IMR-90 (cell line): ENCODE results near the gene SRPK2. TPM values are rescaled to one million over a fixed set of nuclear protein-coding genes. Genes with fewer than 3 reads are reported as not detected.

ENCODE experiments used
- ATAC-seq: fragments of 200-7000 bp; cut with Tn5 transposase; 2 replicates; pipeline ENCODE4 v1.9.1; 2020; ENCODE audit warnings: low read depth, mild to moderate bottlenecking, moderate library complexity
- BruUV-seq: library from RNA; stranded (reverse); fragments of 400-500 nt; replicated peaks from 2 replicates; lab custom pipeline; 2021; lab: Mats Ljungman, UMichigan
- CTCF ChIA-PET: fragments of 300-600 bp; formaldehyde crosslinking; extraction: SDS; loops from one replicate; lab custom pipeline; 2021; ENCODE audit warnings: antibody characterized with exemption; lab: Yijun Ruan, JAX
- POLR2A ChIA-PET: fragments of 300-600 bp; sonication (Branson Sonifier 250); formaldehyde crosslinking; loops from one replicate; lab custom pipeline; 2022; ENCODE audit warnings: antibody characterized with exemption; ENCODE audit not compliant: unreplicated experiment; lab: Charles Lee
- DNase-seq: peaks from one replicate; pipeline ENCODE4 v3.0.0; 2013
- H2AFZ ChIP-seq: replicated peaks from 2 replicates; pipeline ENCODE3; 2013; ENCODE audit warnings: low read length, mild to moderate bottlenecking; ENCODE audit not compliant: poor library complexity
- H2AK5ac ChIP-seq: 2 replicates; pipeline ENCODE4 v1.6.1; 2013; ENCODE audit warnings: low read depth, low read length, inconsistent platforms
- H2AK9ac ChIP-seq: replicated peaks from 2 replicates; pipeline ENCODE3; 2013; ENCODE audit warnings: mild to moderate bottlenecking, low read depth, low read length, moderate library complexity; ENCODE audit not compliant: poor library complexity
- H2BK120ac ChIP-seq: 2 replicates; pipeline ENCODE4 v1.6.1; 2013; ENCODE audit warnings: low read depth, low read length, inconsistent platforms
- H2BK15ac ChIP-seq: 3 replicates; pipeline ENCODE4 v1.6.1; 2013; ENCODE audit warnings: low read depth, low read length, inconsistent platforms
- H2BK20ac ChIP-seq: 2 replicates; pipeline ENCODE4 v1.6.1; 2013; ENCODE audit warnings: low read depth, mild to moderate bottlenecking, inconsistent platforms, low read length, moderate library complexity
- H2BK5ac ChIP-seq: 2 replicates; pipeline ENCODE4 v1.6.1; 2013; ENCODE audit warnings: mild to moderate bottlenecking, low read depth, low read length, inconsistent platforms; ENCODE audit not compliant: poor library complexity, severe bottlenecking
- H3K14ac ChIP-seq: replicated peaks from 2 replicates; pipeline ENCODE4 v1.6.1; 2013; ENCODE audit warnings: low read depth, low read length, inconsistent platforms
- H3K18ac ChIP-seq: 2 replicates; pipeline ENCODE4 v1.6.1; 2013; ENCODE audit warnings: low read depth, low read length, control low read depth
- H3K23ac ChIP-seq: 2 replicates; pipeline ENCODE4 v1.6.1; 2013; ENCODE audit warnings: low read depth, low read length, inconsistent platforms
- H3K27ac ChIP-seq: 2 replicates; pipeline ENCODE4 v1.5.1; 2013; ENCODE audit warnings: mild to moderate bottlenecking, control low read depth, low read length; ENCODE audit not compliant: insufficient read depth
- H3K27me3 ChIP-seq: 2 replicates; pipeline ENCODE4 v1.6.1; 2013; ENCODE audit warnings: low read length; ENCODE audit not compliant: control insufficient read depth, insufficient read depth
- H3K36me3 ChIP-seq: 2 replicates; pipeline ENCODE4 v1.6.1; 2013; ENCODE audit warnings: low read length, mixed read lengths; ENCODE audit not compliant: control insufficient read depth, insufficient read depth
- H3K4ac ChIP-seq: 2 replicates; pipeline ENCODE4 v1.6.1; 2013; ENCODE audit warnings: low read depth, low read length, inconsistent platforms
- H3K4me1 ChIP-seq: 2 replicates; pipeline ENCODE4 v1.6.1; 2013; ENCODE audit warnings: low read length, mixed read lengths; ENCODE audit not compliant: control insufficient read depth, insufficient read depth
- H3K4me2 ChIP-seq: 2 replicates; pipeline ENCODE4 v1.6.1; 2013; ENCODE audit warnings: low read depth, mild to moderate bottlenecking, control low read depth, low read length, moderate library complexity
- H3K4me3 ChIP-seq: 2 replicates; pipeline ENCODE4 v1.5.1; 2013; ENCODE audit warnings: low read depth, mild to moderate bottlenecking, control low read depth, low read length, moderate library complexity; ENCODE audit not compliant: insufficient read depth
- H3K56ac ChIP-seq: 2 replicates; pipeline ENCODE4 v1.6.1; 2013; ENCODE audit warnings: low read length, inconsistent platforms; ENCODE audit not compliant: insufficient read depth; ENCODE audit errors: extremely low read depth
- H3K79me1 ChIP-seq, 2 experiments: 2 replicates each; pipeline ENCODE4 v1.6.1; 2013; ENCODE audit warnings: low read length in 2 of 2, inconsistent platforms in 1 of 2, low read depth in 1 of 2
- H3K9ac ChIP-seq: 2 replicates; pipeline ENCODE4 v1.6.1; 2013; ENCODE audit warnings: low read depth, low read length, control low read depth
- H3K9me1 ChIP-seq: 2 replicates; pipeline ENCODE4 v1.6.1; 2013; ENCODE audit warnings: low read length, inconsistent platforms; ENCODE audit not compliant: insufficient read depth
- H3K9me3 ChIP-seq: 2 replicates; pipeline ENCODE4 v1.6.1; 2013; ENCODE audit warnings: low read length; ENCODE audit not compliant: control insufficient read depth, insufficient read depth
- H4K20me1 ChIP-seq: 2 replicates; pipeline ENCODE4 v1.6.1; 2013; ENCODE audit warnings: low read length, inconsistent platforms; ENCODE audit not compliant: insufficient read depth
- H4K5ac ChIP-seq: 2 replicates; pipeline ENCODE4 v1.6.1; 2013; ENCODE audit warnings: mild to moderate bottlenecking, low read depth, low read length, control low read depth
- H4K8ac ChIP-seq, 2 experiments: 2 replicates each; pipeline ENCODE4 v1.6.1; 2013; ENCODE audit warnings: low read depth in 2 of 2, low read length in 2 of 2, control low read depth in 1 of 2, inconsistent platforms in 1 of 2
- H4K91ac ChIP-seq: 2 replicates; pipeline ENCODE4 v1.6.1; 2013; ENCODE audit warnings: low read depth, low read length, inconsistent platforms; ENCODE audit not compliant: insufficient read depth
- BHLHE40 ChIP-seq: fragments of 150-350 bp; IDR thresholded peaks from 2 replicates; pipeline ENCODE4 v1.6.1; 2016; ENCODE audit warnings: mild to moderate bottlenecking, low read depth, low read length
- CEBPB ChIP-seq: IDR thresholded peaks from 2 replicates; pipeline ENCODE4 v1.6.1; 2012; ENCODE audit warnings: low read depth, low read length, improper control_type of control experiment
- CHD1 ChIP-seq: IDR thresholded peaks from 2 replicates; pipeline ENCODE4 v1.6.1; 2012; ENCODE audit warnings: low read depth, low read length, improper control_type of control experiment
- FOS ChIP-seq: fragments of 150-350 bp; IDR thresholded peaks from 2 replicates; pipeline ENCODE4 v1.6.1; 2016; ENCODE audit warnings: low read depth, low read length
- MAFK ChIP-seq: IDR thresholded peaks from 2 replicates; pipeline ENCODE4 v1.6.1; 2012; ENCODE audit warnings: low read depth, low read length, improper control_type of control experiment
- MAZ ChIP-seq: IDR thresholded peaks from 2 replicates; pipeline ENCODE4 v1.6.1; 2012; ENCODE audit warnings: low read depth, mild to moderate bottlenecking, low read length, improper control_type of control experiment, moderate library complexity, borderline replicate concordance
- MXI1 ChIP-seq: IDR thresholded peaks from 2 replicates; pipeline ENCODE4 v1.6.1; 2012; ENCODE audit warnings: low read depth, mild to moderate bottlenecking, low read length, moderate library complexity, borderline replicate concordance
- NFE2L2 ChIP-seq: fragments of 150-350 bp; IDR thresholded peaks from 2 replicates; pipeline ENCODE4 v1.6.1; 2016; ENCODE audit warnings: low read depth, mild to moderate bottlenecking, low read length
- RAD21 ChIP-seq: IDR thresholded peaks from 2 replicates; pipeline ENCODE4 v1.6.1; 2012; ENCODE audit warnings: low read length, improper control_type of control experiment
- RCOR1 ChIP-seq: IDR thresholded peaks from 2 replicates; pipeline ENCODE4 v1.6.1; 2012; ENCODE audit warnings: mild to moderate bottlenecking, low read length, improper control_type of control experiment; ENCODE audit not compliant: insufficient replicate concordance
- RFX5 ChIP-seq: IDR thresholded peaks from 2 replicates; pipeline ENCODE4 v1.8.0; 2012; ENCODE audit warnings: low read depth, mild to moderate bottlenecking, low read length, moderate library complexity
- SMC3 ChIP-seq: fragments of 150-350 bp; IDR thresholded peaks from 2 replicates; pipeline ENCODE4 v1.6.1; 2016; ENCODE audit warnings: low read depth, mild to moderate bottlenecking, antibody characterized with exemption, low read length, moderate library complexity
- WGBS, 2 experiments: methylation state at CpG; one replicate each; pipeline versions ENCODE4 v1.1.5 to v1.1.7; 2013; ENCODE audit warnings: missing lambda C conversion rate in 2 of 2; ENCODE audit not compliant: insufficient read length in 1 of 2; ENCODE audit errors: extremely low coverage in 2 of 2; 5-methylcytosine and 5-hydroxymethylcytosine counted together
- dilution Hi-C: fragments of 300-500 bp; cut with HindIII; formaldehyde crosslinking; loops from one replicate; pipeline ENCODE4 v1.14.3; 2018; ENCODE audit warnings: low sequenced_read_pairs; ENCODE audit not compliant: unreplicated experiment
- in situ Hi-C: fragments of 300-500 bp; cut with MboI; formaldehyde crosslinking; loops from 3 replicates; pipeline ENCODE4 v1.14.3; 2019; ENCODE audit warnings: low sequenced_read_pairs, inconsistent platforms, mixed read lengths
- intact Hi-C: fragments of 100-400 bp; cut with micrococcal nuclease; formaldehyde crosslinking; loops from 2 replicates; pipeline ENCODE4 v1.10.0; 2022
- polyA plus RNA-seq, 3 experiments: library from polyadenylated mRNA; depleted of rRNA; stranded (reverse); fragments of >200 nt; gene quantifications; 2 replicates each; pipeline ENCODE4 v1.2.3, GENCODE V29; 2012; ENCODE audit warnings: low replicate concordance in 1 of 3
- total RNA-seq: library from RNA; depleted of rRNA; stranded (reverse); fragments of >200 nt; gene quantifications from 2 replicates; pipeline ENCODE4 v1.2.3, GENCODE V29; 2012
- TF ChIP-seq, protein P1 (sequence below): fragments of 150-350 bp; IDR thresholded peaks from 2 replicates; pipeline ENCODE4 v1.6.1; 2016; ENCODE audit warnings: low read depth, mild to moderate bottlenecking, low read length, moderate library complexity, borderline replicate concordance
- TF ChIP-seq, protein P2 (sequence below): conservative IDR thresholded peaks from 2 replicates; pipeline ENCODE4 v1.5.1; 2012; ENCODE audit warnings: mild to moderate bottlenecking, low read depth, low read length, improper control_type of control experiment
- TF ChIP-seq, protein P3 (sequence below): fragments of 150-350 bp; IDR thresholded peaks from 2 replicates; pipeline ENCODE4 v1.6.1; 2017; ENCODE audit warnings: mild to moderate bottlenecking, antibody characterized with exemption, low read length, low read depth

SRPK2 gene
- total and polyA plus RNA-seq, 2 of the 4 experiments (the other 2 are of a cell fraction), result 13.2 to 33.0 TPM

DNA sequence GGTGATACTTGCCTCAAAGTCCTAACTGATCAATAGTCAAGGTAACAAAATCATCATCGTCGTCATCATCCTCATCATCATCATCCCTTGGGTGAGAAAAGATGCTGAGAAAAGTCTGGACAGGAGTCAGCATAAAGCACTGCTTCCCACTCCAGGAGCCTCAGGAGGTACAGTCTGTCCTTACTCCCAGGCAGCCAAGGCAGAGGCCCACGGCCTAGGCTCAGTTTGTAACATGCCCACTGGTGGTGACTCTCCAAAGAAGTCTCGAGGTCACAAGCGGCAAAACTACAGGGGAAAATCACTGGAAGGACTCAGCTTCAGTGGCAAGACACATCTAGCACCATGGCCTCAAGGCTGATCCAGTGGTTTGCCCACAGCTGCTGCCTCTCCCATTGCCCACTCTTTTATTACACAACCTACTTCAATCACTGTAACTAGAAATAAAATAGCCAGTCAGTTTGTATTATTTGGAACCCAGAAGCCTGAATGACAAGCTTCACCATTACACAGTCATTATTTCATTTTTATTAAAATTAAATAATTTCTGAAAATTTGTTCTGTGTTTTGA is 150.4 kb downstream of the SRPK2 start:
- Histone ChIP-seq H4K5ac (no peak overlapping the region), H2AK5ac (no peak overlapping the region), H3K79me1 (peaks cover 50 to 66% of the 10 kb centered on the region in 2 experiments), H4K91ac (no peak overlapping the region), H2BK20ac (no peak overlapping the region), H3K4ac (no peak overlapping the region), H4K8ac (no peak overlapping the region), H2AK9ac (no peak overlapping the region), H3K23ac (no peak overlapping the region), H2BK15ac (no peak overlapping the region), H3K27me3 (no peaks in the 10 kb centered on the region), H3K18ac (no peak overlapping the region), H3K9me3 (no peaks in the 10 kb centered on the region), H3K9ac (no peak overlapping the region), H3K4me1 (peaks cover 4% of the 10 kb centered on the region; the same call in 1 of the 2 replicates), H3K4me2 (no peak overlapping the region), H3K9me1 (no peaks in the 10 kb centered on the region; the same call in 1 of the 2 replicates), H2BK120ac (no peak overlapping the region), H3K4me3 (no peak overlapping the region), H2AFZ (no peak overlapping the region), H3K36me3 (no peaks in the 10 kb centered on the region), H3K14ac (no peak overlapping the region), H2BK5ac (no peak overlapping the region), H3K27ac (no peak overlapping the region), H4K20me1 (peaks cover 64% of the 10 kb centered on the region), H3K56ac (no peak overlapping the region)
- ChIA-PET POLR2A (no interaction called here), CTCF (interaction anchor here (0.9 kb wide), 1 partner anchor 12 kb away, joined by 6 read pairs; no protein-coding TSS in a partner anchor)
- DNase-seq, result no peak
- intact Hi-C loops, result no loop called here
- WGBS, 2 experiments, result 100% methylated on average over 1 of the region's 5 CpGs; no CpG with 5 or more reads in 1 of the 2 experiments
- dilution Hi-C loops, result no loop called here
- ATAC-seq, result no peak
- TF ChIP-seq, protein P1, sequence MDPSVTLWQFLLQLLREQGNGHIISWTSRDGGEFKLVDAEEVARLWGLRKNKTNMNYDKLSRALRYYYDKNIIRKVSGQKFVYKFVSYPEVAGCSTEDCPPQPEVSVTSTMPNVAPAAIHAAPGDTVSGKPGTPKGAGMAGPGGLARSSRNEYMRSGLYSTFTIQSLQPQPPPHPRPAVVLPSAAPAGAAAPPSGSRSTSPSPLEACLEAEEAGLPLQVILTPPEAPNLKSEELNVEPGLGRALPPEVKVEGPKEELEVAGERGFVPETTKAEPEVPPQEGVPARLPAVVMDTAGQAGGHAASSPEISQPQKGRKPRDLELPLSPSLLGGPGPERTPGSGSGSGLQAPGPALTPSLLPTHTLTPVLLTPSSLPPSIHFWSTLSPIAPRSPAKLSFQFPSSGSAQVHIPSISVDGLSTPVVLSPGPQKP, result no peak
- TF ChIP-seq FOS (no peak), RCOR1 (no peak), MXI1 (no peak), CHD1 (no peak), BHLHE40 (no peak), RAD21 (no peak), RFX5 (no peak), CEBPB (no peak), MAFK (no peak), MAZ (no peak), SMC3 (no peak), NFE2L2 (no peak)
- TF ChIP-seq, protein P2, sequence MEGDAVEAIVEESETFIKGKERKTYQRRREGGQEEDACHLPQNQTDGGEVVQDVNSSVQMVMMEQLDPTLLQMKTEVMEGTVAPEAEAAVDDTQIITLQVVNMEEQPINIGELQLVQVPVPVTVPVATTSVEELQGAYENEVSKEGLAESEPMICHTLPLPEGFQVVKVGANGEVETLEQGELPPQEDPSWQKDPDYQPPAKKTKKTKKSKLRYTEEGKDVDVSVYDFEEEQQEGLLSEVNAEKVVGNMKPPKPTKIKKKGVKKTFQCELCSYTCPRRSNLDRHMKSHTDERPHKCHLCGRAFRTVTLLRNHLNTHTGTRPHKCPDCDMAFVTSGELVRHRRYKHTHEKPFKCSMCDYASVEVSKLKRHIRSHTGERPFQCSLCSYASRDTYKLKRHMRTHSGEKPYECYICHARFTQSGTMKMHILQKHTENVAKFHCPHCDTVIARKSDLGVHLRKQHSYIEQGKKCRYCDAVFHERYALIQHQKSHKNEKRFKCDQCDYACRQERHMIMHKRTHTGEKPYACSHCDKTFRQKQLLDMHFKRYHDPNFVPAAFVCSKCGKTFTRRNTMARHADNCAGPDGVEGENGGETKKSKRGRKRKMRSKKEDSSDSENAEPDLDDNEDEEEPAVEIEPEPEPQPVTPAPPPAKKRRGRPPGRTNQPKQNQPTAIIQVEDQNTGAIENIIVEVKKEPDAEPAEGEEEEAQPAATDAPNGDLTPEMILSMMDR, result no peak
- TF ChIP-seq, protein P3, sequence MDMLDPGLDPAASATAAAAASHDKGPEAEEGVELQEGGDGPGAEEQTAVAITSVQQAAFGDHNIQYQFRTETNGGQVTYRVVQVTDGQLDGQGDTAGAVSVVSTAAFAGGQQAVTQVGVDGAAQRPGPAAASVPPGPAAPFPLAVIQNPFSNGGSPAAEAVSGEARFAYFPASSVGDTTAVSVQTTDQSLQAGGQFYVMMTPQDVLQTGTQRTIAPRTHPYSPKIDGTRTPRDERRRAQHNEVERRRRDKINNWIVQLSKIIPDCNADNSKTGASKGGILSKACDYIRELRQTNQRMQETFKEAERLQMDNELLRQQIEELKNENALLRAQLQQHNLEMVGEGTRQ, result no peak
- in situ Hi-C loops, result no loop called here
- no TSS peak for BruUV-seq
